CD14-positive monocyte (primary cell): ENCODE data around the gene DMXL1. TPM values are rescaled to one million over a fixed set of nuclear protein-coding genes. Genes with fewer than 3 reads are reported as not detected.

ENCODE experiments used
- DNase-seq, 3 donors: peaks; one replicate each; pipeline ENCODE4 v3.0.0-alpha.2; 2011 to 2022
- H2AFZ ChIP-seq: 2 replicates; pipeline ENCODE4 v1.6.0; 2012; ENCODE audit warnings: mild to moderate bottlenecking, low read depth, low read length, inconsistent platforms; ENCODE audit not compliant: insufficient read depth, poor library complexity, severe bottlenecking
- H3K27ac ChIP-seq, 2 donors: 1 replicate in 1 of 2; 2 replicates in 1 of 2; pipeline ENCODE4 v1.5.1; 2012 to 2013; ENCODE audit warnings: low read length in 2 of 2, control low read depth in 1 of 2, inconsistent platforms in 1 of 2, low read depth in 1 of 2, mild to moderate bottlenecking in 1 of 2
- H3K27me3 ChIP-seq, 2 donors: one replicate each; pipeline versions ENCODE4 v1.6.0 to v1.6.1; 2011 to 2013; ENCODE audit warnings: low read length in 2 of 2; ENCODE audit not compliant: control insufficient read depth in 2 of 2, insufficient read depth in 2 of 2
- H3K36me3 ChIP-seq, 2 donors: replicated peaks in 1 of 2; 1 replicate in 1 of 2; 2 replicates in 1 of 2; pipeline versions ENCODE4 v1.5.1 to v1.6.1; 2012 to 2013; ENCODE audit warnings: low read length in 2 of 2, control low read depth in 1 of 2, inconsistent platforms in 1 of 2, mild to moderate bottlenecking in 1 of 2; ENCODE audit not compliant: insufficient read depth in 2 of 2, control insufficient read depth in 1 of 2
- H3K4me1 ChIP-seq, 2 donors: 1 replicate in 1 of 2; 2 replicates in 1 of 2; pipeline versions ENCODE4 v1.5.1 to v1.6.1; 2012 to 2013; ENCODE audit warnings: low read length in 2 of 2, control low read depth in 1 of 2, inconsistent platforms in 1 of 2, mild to moderate bottlenecking in 1 of 2, moderate library complexity in 1 of 2; ENCODE audit not compliant: insufficient read depth in 2 of 2, control insufficient read depth in 1 of 2
- H3K4me2 ChIP-seq: replicated peaks from 2 replicates; pipeline ENCODE3; 2012; ENCODE audit warnings: low read length, moderate library complexity, mild to moderate bottlenecking; ENCODE audit not compliant: poor library complexity, severe bottlenecking; ENCODE audit errors: extremely low read depth
- H3K4me3 ChIP-seq, 3 experiments: fragments of 200-600 bp in 1 of 3; sonication (generic) in 1 of 3; replicated peaks in 1 of 3; 1 replicate in 2 of 3; 2 replicates in 1 of 3; pipeline ENCODE4 v1.5.1; 2011 to 2013; ENCODE audit warnings: low read length in 3 of 3, mild to moderate bottlenecking in 3 of 3, control low read depth in 2 of 3, low read depth in 2 of 3, inconsistent platforms in 1 of 3, moderate library complexity in 1 of 3
- H3K79me2 ChIP-seq: 2 replicates; pipeline ENCODE4 v1.6.0; 2012; ENCODE audit warnings: mild to moderate bottlenecking, control low read depth, inconsistent platforms, low read length, moderate library complexity; ENCODE audit not compliant: insufficient read depth
- H3K9ac ChIP-seq: 2 replicates; pipeline ENCODE4 v1.6.0; 2017; ENCODE audit warnings: low read length, mild to moderate bottlenecking; ENCODE audit not compliant: insufficient read depth, poor library complexity, severe bottlenecking
- H3K9me3 ChIP-seq, 2 donors: replicated peaks in 1 of 2; 1 replicate in 1 of 2; 2 replicates in 1 of 2; pipeline versions ENCODE4 v1.5.1 to v1.6.1; 2012 to 2013; ENCODE audit warnings: low read length in 2 of 2, control low read depth in 1 of 2; ENCODE audit not compliant: control insufficient read depth in 1 of 2, insufficient read depth in 1 of 2
- H4K20me1 ChIP-seq: 2 replicates; pipeline ENCODE4 v1.6.0; 2012; ENCODE audit warnings: mild to moderate bottlenecking, low read length, control low read depth, moderate library complexity; ENCODE audit not compliant: insufficient read depth
- H3K27ac Mint-ChIP-seq, 7 donors: one replicate each; pipeline ENCODE4 v1.8.0; 2020; ENCODE audit warnings: mild to moderate bottlenecking in 7 of 7, mixed read lengths in 7 of 7, moderate library complexity in 6 of 7, inconsistent platforms in 2 of 7
- H3K27me3 Mint-ChIP-seq, 3 donors: one replicate each; pipeline ENCODE4 v1.8.0; 2021 to 2022; ENCODE audit warnings: low read depth in 3 of 3, mild to moderate bottlenecking in 3 of 3, mixed read lengths in 3 of 3, moderate library complexity in 3 of 3, inconsistent platforms in 1 of 3
- H3K36me3 Mint-ChIP-seq, 2 donors: one replicate each; pipeline ENCODE4 v1.8.0; 2020; ENCODE audit warnings: mixed read lengths in 2 of 2, inconsistent platforms in 1 of 2, mild to moderate bottlenecking in 1 of 2
- H3K4me1 Mint-ChIP-seq: one replicate; pipeline ENCODE4 v1.8.0; 2020; ENCODE audit warnings: mild to moderate bottlenecking, mixed read lengths
- H3K4me3 Mint-ChIP-seq, 2 donors: one replicate each; pipeline ENCODE4 v1.8.0; 2020; ENCODE audit warnings: mild to moderate bottlenecking in 2 of 2, mixed read lengths in 2 of 2, moderate library complexity in 1 of 2
- H3K9me3 Mint-ChIP-seq, 7 donors: one replicate each; pipeline ENCODE4 v1.8.0; 2020 to 2022; ENCODE audit warnings: mixed read lengths in 7 of 7, mild to moderate bottlenecking in 6 of 7, moderate library complexity in 6 of 7, inconsistent platforms in 2 of 7
- CTCF ChIP-seq: fragments of 200-600 bp; IDR thresholded peaks from one replicate; pipeline ENCODE4 v1.8.0; 2022; ENCODE audit warnings: antibody characterized with exemption, mild to moderate bottlenecking
- WGBS: methylation state at CpG from one replicate; pipeline ENCODE4 v1.1.5; 2013; ENCODE audit warnings: missing lambda C conversion rate; ENCODE audit not compliant: insufficient coverage; 5-methylcytosine and 5-hydroxymethylcytosine counted together
- intact Hi-C, 2 donors: fragments of 100-400 bp; cut with micrococcal nuclease; formaldehyde crosslinking; loops; one replicate each; pipeline versions ENCODE4 v1.15.0 to v1.15.1; 2023
- polyA plus RNA-seq, 3 donors: library from polyadenylated mRNA; depleted of rRNA in 1 of 3; unstranded in 2 of 3; stranded (reverse) in 1 of 3; fragments of 300-500 nt in 2 of 3; fragments of >200 nt in 1 of 3; fragmentation: Illumina TruSeq in 2 of 3; gene quantifications; 1 replicate in 2 of 3; 2 replicates in 1 of 3; pipeline ENCODE4 v1.2.3, GENCODE V29; 2012 to 2021

DMXL1 gene
- polyA plus RNA-seq, 3 donors = 15.5 to 20.5 (median 19.5) TPM

GRCh38 chr5:119076080-119076479, 5.2 kb downstream of the DMXL1 start:
- Mint-ChIP-seq H3K27me3 (no peaks in the 10 kb centered on the region), H3K4me1 (peaks cover 53% of the 10 kb centered on the region), H3K9me3 (no peaks in the 10 kb centered on the region), H3K36me3 (peaks cover 2 to 5% of the 10 kb centered on the region in 2 donors), H3K27ac (peak overlapping the region in 1 of 7 donors; percentile 61), H3K4me3 (no peak overlapping the region)
- no peak overlapping the region for H3K4me3 ChIP-seq
- DNase-seq = no peak
- H2AFZ ChIP-seq = no peak overlapping the region
- peaks cover 96% of the 10 kb centered on the region for H3K79me2 ChIP-seq
- peaks cover 28 to 33% of the 10 kb centered on the region in 2 donors for H3K4me1 ChIP-seq
- H3K9me3 ChIP-seq = no peaks in the 10 kb centered on the region
- no peak overlapping the region for H3K27ac ChIP-seq
- peaks cover 58% of the 10 kb centered on the region for H4K20me1 ChIP-seq
- H3K27me3 ChIP-seq = no peaks in the 10 kb centered on the region
- no peak for TF ChIP-seq CTCF
- 100% methylated on average over 1 of the region's 1 CpG for WGBS
- H3K36me3 ChIP-seq = peaks cover 0 to 4% of the 10 kb centered on the region in 2 donors
- no peak overlapping the region for H3K9ac ChIP-seq
- intact Hi-C loops = loop anchor here (10.0 kb wide), 2 partner anchors 61 to 189 kb away; no protein-coding TSS in a partner anchor
- H3K4me2 ChIP-seq = no peak overlapping the region

GRCh38 chr5:119077444-119077843, 6.6 kb downstream of the DMXL1 start:
- no peak for DNase-seq
- Histone ChIP-seq H3K9ac (no peak overlapping the region), H3K36me3 (peaks cover 2 to 10% of the 10 kb centered on the region in 2 donors), H4K20me1 (peaks cover 68% of the 10 kb centered on the region), H2AFZ (no peak overlapping the region), H3K27ac (no peak overlapping the region), H3K4me3 (no peak overlapping the region), H3K9me3 (no peaks in the 10 kb centered on the region), H3K4me1 (peaks cover 22 to 25% of the 10 kb centered on the region in 2 donors), H3K4me2 (no peak overlapping the region), H3K27me3 (no peaks in the 10 kb centered on the region), H3K79me2 (peaks cover 97% of the 10 kb centered on the region)
- Mint-ChIP-seq H3K9me3 (no peaks in the 10 kb centered on the region), H3K4me1 (peaks cover 49% of the 10 kb centered on the region), H3K27ac (peak overlapping the region in 1 of 7 donors; percentile 55), H3K27me3 (no peaks in the 10 kb centered on the region), H3K36me3 (peaks cover 4 to 5% of the 10 kb centered on the region in 2 donors), H3K4me3 (no peak overlapping the region)
- intact Hi-C loops = loop anchor here (10.0 kb wide), 2 partner anchors 63 to 187 kb away; no protein-coding TSS in a partner anchor
- TF ChIP-seq CTCF = no peak
- WGBS = no CpG with 5 or more reads among the region's 5 CpGs
